GM23338 (cell line): ENCODE results near the gene RRAD. TPM values are rescaled to one million over a fixed set of nuclear protein-coding genes. Genes with fewer than 3 reads are reported as not detected.
"Not testable (repeated sequence)": the region's sequence is repeated elsewhere in the genome, so short reads cannot be mapped to it uniquely, and the experiment has no call there.

ENCODE experiments used
- ATAC-seq: fragments of 200-7000 bp; cut with Tn5 transposase; 3 replicates; pipeline ENCODE4 v1.9.1; 2020
- DNase-seq: peaks from one replicate; pipeline ENCODE4 v3.0.0-alpha.2; 2015; ENCODE audit warnings: low spot score
- H2AFZ ChIP-seq: fragments of 200-600 bp; sonication (generic); 2 replicates; pipeline ENCODE4 v1.8.0; 2016; ENCODE audit warnings: antibody characterized with exemption, mild to moderate bottlenecking, moderate library complexity
- H3F3A ChIP-seq: fragments of 200-600 bp; sonication (generic); replicated peaks from 2 replicates; pipeline ENCODE4 v1.8.0; 2017; ENCODE audit warnings: antibody characterized with exemption, mixed run types, low read depth
- H3K27ac ChIP-seq: fragments of 200-600 bp; sonication (generic); 2 replicates; pipeline ENCODE4 v1.6.1; 2016; ENCODE audit warnings: low read depth
- H3K27me3 ChIP-seq: fragments of 200-600 bp; sonication (generic); 2 replicates; pipeline ENCODE4 v1.8.0; 2016; ENCODE audit warnings: mild to moderate bottlenecking, mixed run types, moderate library complexity; ENCODE audit not compliant: insufficient read depth
- H3K36me3 ChIP-seq: fragments of 200-600 bp; sonication (generic); 2 replicates; pipeline ENCODE4 v1.8.0; 2016; ENCODE audit warnings: mild to moderate bottlenecking; ENCODE audit not compliant: insufficient read depth
- H3K4me1 ChIP-seq: fragments of 200-600 bp; sonication (generic); 2 replicates; pipeline ENCODE4 v1.8.0; 2016; ENCODE audit warnings: mild to moderate bottlenecking, moderate library complexity; ENCODE audit not compliant: insufficient read depth
- H3K4me2 ChIP-seq: fragments of 200-600 bp; sonication (generic); 2 replicates; pipeline ENCODE4 v1.7.1; 2017; ENCODE audit warnings: mixed run types
- H3K4me3 ChIP-seq: fragments of 200-600 bp; sonication (generic); 2 replicates; pipeline ENCODE4 v1.6.1; 2016; ENCODE audit warnings: mixed run types
- H3K79me2 ChIP-seq: fragments of 200-600 bp; sonication (generic); replicated peaks from 2 replicates; pipeline ENCODE4 v1.8.0; 2017; ENCODE audit warnings: mild to moderate bottlenecking; ENCODE audit not compliant: insufficient read depth
- H3K9me2 ChIP-seq: fragments of 200-600 bp; sonication (generic); 2 replicates; pipeline ENCODE4 v1.8.0; 2017; ENCODE audit not compliant: insufficient read depth
- H4K20me1 ChIP-seq: fragments of 200-600 bp; sonication (generic); replicated peaks from 2 replicates; pipeline ENCODE4 v1.8.0; 2017; ENCODE audit warnings: mild to moderate bottlenecking; ENCODE audit not compliant: insufficient read depth
- H3K27ac Mint-ChIP-seq: 2 replicates; pipeline ENCODE4 v1.8.0; 2020; ENCODE audit warnings: inconsistent platforms, mild to moderate bottlenecking, moderate library complexity, mixed read lengths
- H3K27me3 Mint-ChIP-seq: 3 replicates; pipeline ENCODE4 v1.8.0; 2022; ENCODE audit warnings: low read depth, mild to moderate bottlenecking, moderate library complexity, mixed read lengths, inconsistent platforms; ENCODE audit not compliant: insufficient read depth, poor library complexity
- H3K36me3 Mint-ChIP-seq: 3 replicates; pipeline ENCODE4 v1.8.0; 2021; ENCODE audit warnings: low read depth, mild to moderate bottlenecking, inconsistent platforms, moderate library complexity, mixed read lengths
- H3K4me1 Mint-ChIP-seq: 3 replicates; pipeline ENCODE4 v1.8.0; 2020; ENCODE audit warnings: mild to moderate bottlenecking, inconsistent platforms, mixed read lengths
- H3K4me3 Mint-ChIP-seq: 3 replicates; pipeline ENCODE4 v1.8.0; 2021; ENCODE audit warnings: moderate library complexity, mild to moderate bottlenecking, inconsistent platforms, mixed read lengths
- H3K9me3 Mint-ChIP-seq: 3 replicates; pipeline ENCODE4 v1.8.0; 2020; ENCODE audit warnings: moderate library complexity, mild to moderate bottlenecking, inconsistent platforms, mixed read lengths
- NANOG ChIP-seq: IDR thresholded peaks from 2 replicates; pipeline ENCODE4 v1.6.1; 2016; ENCODE audit warnings: antibody characterized with exemption, borderline replicate concordance
- polyA plus RNA-seq: library from polyadenylated mRNA; unstranded; fragments of >200 nt; fragmentation: Nextera tagmentation; extraction: Ambion mirVana; gene quantifications from 2 replicates; pipeline ENCODE4 v1.2.1, GENCODE V29; 2016
- total RNA-seq: library from RNA; depleted of rRNA; stranded (reverse); fragments of >200 nt; shearing (Covaris generic); gene quantifications from 2 replicates; pipeline ENCODE4 v1.2.3, GENCODE V29; 2014
- TF ChIP-seq, protein P1 (sequence below), 2 experiments: fragments of 200-600 bp in 1 of 2; sonication (generic) in 1 of 2; conservative IDR thresholded peaks; 2 replicates each; pipeline versions ENCODE4 v1.5.1 to v1.6.1; 2016 to 2017; ENCODE audit warnings: antibody characterized with exemption in 2 of 2, low read depth in 2 of 2, mild to moderate bottlenecking in 2 of 2, moderate library complexity in 1 of 2

The RRAD gene
- total and polyA plus RNA-seq, 2 experiments from 2014 or later = 0.18 TPM; not detected in 1

DNA sequence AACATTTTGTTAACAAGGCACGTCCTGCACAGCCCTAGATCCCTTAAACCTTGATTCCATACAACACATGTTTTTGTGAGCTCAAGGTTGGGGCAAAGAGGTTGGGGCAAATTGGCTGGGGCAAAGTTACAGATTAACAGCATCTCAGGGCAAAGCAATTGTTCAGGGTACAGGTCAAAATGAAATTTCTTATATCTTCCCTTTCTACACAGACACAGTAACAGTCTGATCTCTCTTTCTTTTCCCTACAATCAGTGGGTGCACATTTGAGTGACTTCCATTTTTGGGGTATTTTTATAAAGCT, 30.8 kb upstream of the RRAD start:
- not testable (repeated sequence) for H4K20me1 ChIP-seq, H3K27ac Mint-ChIP-seq, H3K27ac ChIP-seq, H2AFZ ChIP-seq, H3K36me3 Mint-ChIP-seq, DNase-seq, H3K9me3 Mint-ChIP-seq, H3K4me2 ChIP-seq, H3K4me1 Mint-ChIP-seq, ATAC-seq, H3K4me3 ChIP-seq, H3F3A ChIP-seq, H3K36me3 ChIP-seq, H3K79me2 ChIP-seq, H3K9me2 ChIP-seq, H3K4me1 ChIP-seq, H3K4me3 Mint-ChIP-seq
- peaks cover 16% of the 10 kb centered on the region for H3K27me3 Mint-ChIP-seq
- H3K27me3 ChIP-seq = peaks cover 11% of the 10 kb centered on the region

DNA sequence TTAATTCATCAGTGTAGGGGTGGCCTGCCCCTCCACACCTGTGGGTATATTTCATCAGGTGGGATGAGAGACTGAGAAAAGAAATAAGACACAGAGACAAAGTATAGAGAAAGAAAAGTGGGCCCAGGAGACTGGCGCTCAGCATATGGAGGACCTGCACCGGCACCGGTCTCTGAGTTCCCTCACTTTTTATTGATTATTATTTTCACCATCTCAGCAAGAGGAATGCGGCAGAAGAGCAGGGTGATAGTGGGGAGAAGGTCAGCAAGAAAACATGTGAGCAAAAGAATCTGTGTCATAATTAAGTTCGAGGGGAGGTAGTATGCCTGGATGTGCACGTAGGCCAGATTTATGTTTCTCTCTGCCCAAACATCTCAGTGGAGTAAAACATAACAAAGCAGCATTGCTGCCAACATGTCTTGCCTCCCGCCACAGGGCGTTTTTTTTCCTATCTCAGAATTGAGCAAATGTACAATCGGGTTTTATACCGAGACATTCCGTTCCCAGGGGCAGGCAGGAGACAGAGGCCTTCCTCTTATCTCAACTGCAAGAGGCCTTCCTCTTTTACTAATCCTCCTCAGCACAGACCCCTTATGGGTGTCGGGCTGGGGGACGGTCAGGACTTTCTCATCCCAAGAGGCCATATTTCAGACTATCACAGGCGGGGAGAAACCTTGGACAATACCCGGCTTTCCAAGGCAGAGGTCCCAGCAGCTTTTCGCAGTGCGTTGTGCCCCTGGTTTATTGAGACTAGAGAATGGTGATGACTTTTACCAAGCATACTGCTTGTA, 30.2 kb upstream of the RRAD start:
- H3K27ac Mint-ChIP-seq, H3K79me2 ChIP-seq, H3K4me3 ChIP-seq, H3K36me3 ChIP-seq, H3K36me3 Mint-ChIP-seq, H2AFZ ChIP-seq, H3K4me1 Mint-ChIP-seq, H3F3A ChIP-seq, H3K4me1 ChIP-seq, H3K9me2 ChIP-seq, H3K27ac ChIP-seq, ATAC-seq, DNase-seq, H3K4me3 Mint-ChIP-seq, H4K20me1 ChIP-seq, H3K4me2 ChIP-seq: not testable (repeated sequence)
- peaks cover 10% of the 10 kb centered on the region; the same call in 2 of the 3 replicates for H3K9me3 Mint-ChIP-seq
- peaks cover 16% of the 10 kb centered on the region for H3K27me3 Mint-ChIP-seq
- H3K27me3 ChIP-seq = peaks cover 17% of the 10 kb centered on the region

DNA sequence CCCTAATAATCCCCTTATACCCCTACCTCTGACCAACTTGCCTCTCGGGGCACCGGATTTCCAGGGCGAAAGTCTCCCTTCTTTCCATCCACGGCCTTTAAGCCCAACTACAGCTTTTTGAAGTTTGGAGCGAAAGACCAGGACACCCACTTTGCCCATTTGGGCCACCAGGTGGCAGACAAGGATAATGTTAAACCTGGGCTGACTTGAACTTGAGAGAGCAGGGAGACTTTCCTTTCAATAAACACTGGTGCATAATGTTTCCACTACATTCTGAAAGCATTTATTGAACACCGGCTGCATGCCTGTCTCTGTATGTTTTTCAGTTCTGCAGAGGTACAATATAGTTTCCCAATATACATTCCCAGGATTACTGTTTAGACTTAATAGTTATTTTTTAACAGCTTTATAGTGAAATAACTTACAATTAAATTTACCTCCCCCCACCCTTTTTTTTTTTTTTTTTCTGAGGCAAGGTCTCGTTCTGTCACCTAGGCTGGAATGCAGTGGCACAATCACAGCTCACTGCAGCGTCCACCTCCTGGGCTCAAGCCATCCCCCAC, 28.8 kb upstream of the RRAD start:
- Mint-ChIP-seq H3K36me3 (0 out of 3 replicates have a peak, but pooled peaks cover 4% of the 10 kb centered on the region), H3K4me3 (no peak overlapping the region), H3K27me3 (peaks cover 25% of the 10 kb centered on the region), H3K4me1 (peaks cover 3% of the 10 kb centered on the region; the same call in 1 of the 3 replicates), H3K9me3 (peaks cover 10% of the 10 kb centered on the region; the same call in 2 of the 3 replicates), H3K27ac (no peak overlapping the region)
- TF ChIP-seq, protein P1, sequence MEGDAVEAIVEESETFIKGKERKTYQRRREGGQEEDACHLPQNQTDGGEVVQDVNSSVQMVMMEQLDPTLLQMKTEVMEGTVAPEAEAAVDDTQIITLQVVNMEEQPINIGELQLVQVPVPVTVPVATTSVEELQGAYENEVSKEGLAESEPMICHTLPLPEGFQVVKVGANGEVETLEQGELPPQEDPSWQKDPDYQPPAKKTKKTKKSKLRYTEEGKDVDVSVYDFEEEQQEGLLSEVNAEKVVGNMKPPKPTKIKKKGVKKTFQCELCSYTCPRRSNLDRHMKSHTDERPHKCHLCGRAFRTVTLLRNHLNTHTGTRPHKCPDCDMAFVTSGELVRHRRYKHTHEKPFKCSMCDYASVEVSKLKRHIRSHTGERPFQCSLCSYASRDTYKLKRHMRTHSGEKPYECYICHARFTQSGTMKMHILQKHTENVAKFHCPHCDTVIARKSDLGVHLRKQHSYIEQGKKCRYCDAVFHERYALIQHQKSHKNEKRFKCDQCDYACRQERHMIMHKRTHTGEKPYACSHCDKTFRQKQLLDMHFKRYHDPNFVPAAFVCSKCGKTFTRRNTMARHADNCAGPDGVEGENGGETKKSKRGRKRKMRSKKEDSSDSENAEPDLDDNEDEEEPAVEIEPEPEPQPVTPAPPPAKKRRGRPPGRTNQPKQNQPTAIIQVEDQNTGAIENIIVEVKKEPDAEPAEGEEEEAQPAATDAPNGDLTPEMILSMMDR (conservative IDR thresholded peaks at IDR 0.05; ENCODE audit: low read depth in 2 of 2) = peak; percentile 91 to 93
- no peak for TF ChIP-seq NANOG
- Histone ChIP-seq H3K79me2 (no peaks in the 10 kb centered on the region), H3K36me3 (no peaks in the 10 kb centered on the region), H3K27me3 (peaks cover 31% of the 10 kb centered on the region), H2AFZ (no peak overlapping the region), H3K4me3 (no peak overlapping the region), H3F3A (no peaks in the 10 kb centered on the region), H3K4me1 (no peaks in the 10 kb centered on the region), H4K20me1 (no peaks in the 10 kb centered on the region), H3K9me2 (no peaks in the 10 kb centered on the region), H3K27ac (no peak overlapping the region), H3K4me2 (no peak overlapping the region)
- peak; percentile 94 for ATAC-seq
- DNase-seq = peak; percentile 89
